Subcutaneous adipose tissue (tissue), 4 donors: ENCODE results near the gene HSPA1B. TPM values are rescaled to one million over a fixed set of nuclear protein-coding genes. Genes with fewer than 3 reads are reported as not detected.

Experiments
- CTCF ChIP-seq: fragments of 450-650 bp; IDR thresholded peaks from one replicate; pipeline ENCODE4 v1.5.1; 2016; ENCODE audit warnings: low read depth, mild to moderate bottlenecking, control low read depth, antibody characterized with exemption, moderate library complexity
- total RNA-seq, 4 donors: library from RNA; depleted of rRNA; stranded (reverse); fragments of >200 nt; gene quantifications; one replicate each; pipeline ENCODE4 v1.1.0, GENCODE V29; 2016

Gene HSPA1B
- total RNA-seq, 4 donors from 2014 or later: 61.8 to 153 (median 91.6) TPM

GRCh38 chr6:31831350-31832215 lies 4.0 kb downstream of the HSPA1B start:
- TF ChIP-seq CTCF: no peak

GRCh38 chr6:31834367-31835250 lies 7.1 kb downstream of the HSPA1B start:
- TF ChIP-seq CTCF: no peak

GRCh38 chr6:31836047-31836473 lies 8.5 kb downstream of the HSPA1B start:
- TF ChIP-seq CTCF: no peak

GRCh38 chr6:31836474-31837368 lies 9.2 kb downstream of the HSPA1B start:
- no peak for TF ChIP-seq CTCF

- TF ChIP-seq CTCF: no peak
These were observed 10.0 kb downstream of the HSPA1B start for GRCh38 chr6:31837369-31838113.

GRCh38 chr6:31838968-31839367 lies 11.4 kb downstream of the HSPA1B start:
- TF ChIP-seq CTCF: no peak
